ENCODE results near the gene EPS15.
A peak's percentile ranks its signal among the peaks of the same experiment; 100 is the strongest.

EPS15 gene

GRCh38 chr1:51347398-51348146 lies 171.5 kb downstream of the EPS15 start:
- no peak for DNase-seq (ENCODE audit: low read depth in 2 of 2)
- no peak overlapping the region for H3K4me3 ChIP-seq (replicated peaks in 1 of 2; ENCODE audit: low read depth in 2 of 2, low read length in 2 of 2)
- no peak for TF ChIP-seq CTCF (IDR thresholded peaks at IDR 0.05; ENCODE audit: low read depth, low read length)

GRCh38 chr1:51346086-51346942 lies 172.8 kb downstream of the EPS15 start:
- H3K4me3 ChIP-seq (replicated peaks in 1 of 2; ENCODE audit: low read depth in 2 of 2, low read length in 2 of 2): no peak overlapping the region
- no peak for TF ChIP-seq CTCF (IDR thresholded peaks at IDR 0.05; ENCODE audit: low read depth, low read length)
- no peak for DNase-seq (ENCODE audit: low read depth in 2 of 2)

GRCh38 chr1:51345300-51345687 lies 173.8 kb downstream of the EPS15 start:
- no peak for DNase-seq (ENCODE audit: low read depth in 2 of 2)
- TF ChIP-seq CTCF (IDR thresholded peaks at IDR 0.05; ENCODE audit: low read depth, low read length): no peak
- H3K4me3 ChIP-seq (replicated peaks in 1 of 2; ENCODE audit: low read depth in 2 of 2, low read length in 2 of 2): no peak overlapping the region

GRCh38 chr1:51344602-51345299 lies 174.3 kb downstream of the EPS15 start:
- H3K4me3 ChIP-seq (replicated peaks in 1 of 2; ENCODE audit: low read depth in 2 of 2, low read length in 2 of 2): peak overlapping the region; percentile 19 to 26
- DNase-seq (ENCODE audit: low read depth in 2 of 2): no peak
- no peak for TF ChIP-seq CTCF (IDR thresholded peaks at IDR 0.05; ENCODE audit: low read depth, low read length)

GRCh38 chr1:51344276-51344601 lies 174.8 kb downstream of the EPS15 start:
- no peak for TF ChIP-seq CTCF (IDR thresholded peaks at IDR 0.05; ENCODE audit: low read depth, low read length)
- no peak for DNase-seq (ENCODE audit: low read depth in 2 of 2)
- no peak overlapping the region for H3K4me3 ChIP-seq (replicated peaks in 1 of 2; ENCODE audit: low read depth in 2 of 2, low read length in 2 of 2)

GRCh38 chr1:51343624-51344023 lies 175.4 kb downstream of the EPS15 start:
- DNase-seq (ENCODE audit: low read depth in 2 of 2): no peak
- no peak overlapping the region for H3K4me3 ChIP-seq (replicated peaks in 1 of 2; ENCODE audit: low read depth in 2 of 2, low read length in 2 of 2)
- no peak for TF ChIP-seq CTCF (IDR thresholded peaks at IDR 0.05; ENCODE audit: low read depth, low read length)
